ENCODE data around the gene CEP104. TPM values are rescaled to one million over a fixed set of nuclear protein-coding genes. Genes with fewer than 3 reads are reported as not detected.
A peak's percentile ranks its signal among the peaks of the same experiment; 100 is the strongest.

The CEP104 gene
- total and polyA plus RNA-seq, 9 of the 15 experiments (the other 6 are each of a cell fraction or from before 2014, with no cell fraction given): 11.2 to 63.4 (median 42.6) TPM

GRCh38 chr1:3869751-3870301 is 12.8 kb upstream of the CEP104 start (continued):
- TF ChIP-seq, protein P1, sequence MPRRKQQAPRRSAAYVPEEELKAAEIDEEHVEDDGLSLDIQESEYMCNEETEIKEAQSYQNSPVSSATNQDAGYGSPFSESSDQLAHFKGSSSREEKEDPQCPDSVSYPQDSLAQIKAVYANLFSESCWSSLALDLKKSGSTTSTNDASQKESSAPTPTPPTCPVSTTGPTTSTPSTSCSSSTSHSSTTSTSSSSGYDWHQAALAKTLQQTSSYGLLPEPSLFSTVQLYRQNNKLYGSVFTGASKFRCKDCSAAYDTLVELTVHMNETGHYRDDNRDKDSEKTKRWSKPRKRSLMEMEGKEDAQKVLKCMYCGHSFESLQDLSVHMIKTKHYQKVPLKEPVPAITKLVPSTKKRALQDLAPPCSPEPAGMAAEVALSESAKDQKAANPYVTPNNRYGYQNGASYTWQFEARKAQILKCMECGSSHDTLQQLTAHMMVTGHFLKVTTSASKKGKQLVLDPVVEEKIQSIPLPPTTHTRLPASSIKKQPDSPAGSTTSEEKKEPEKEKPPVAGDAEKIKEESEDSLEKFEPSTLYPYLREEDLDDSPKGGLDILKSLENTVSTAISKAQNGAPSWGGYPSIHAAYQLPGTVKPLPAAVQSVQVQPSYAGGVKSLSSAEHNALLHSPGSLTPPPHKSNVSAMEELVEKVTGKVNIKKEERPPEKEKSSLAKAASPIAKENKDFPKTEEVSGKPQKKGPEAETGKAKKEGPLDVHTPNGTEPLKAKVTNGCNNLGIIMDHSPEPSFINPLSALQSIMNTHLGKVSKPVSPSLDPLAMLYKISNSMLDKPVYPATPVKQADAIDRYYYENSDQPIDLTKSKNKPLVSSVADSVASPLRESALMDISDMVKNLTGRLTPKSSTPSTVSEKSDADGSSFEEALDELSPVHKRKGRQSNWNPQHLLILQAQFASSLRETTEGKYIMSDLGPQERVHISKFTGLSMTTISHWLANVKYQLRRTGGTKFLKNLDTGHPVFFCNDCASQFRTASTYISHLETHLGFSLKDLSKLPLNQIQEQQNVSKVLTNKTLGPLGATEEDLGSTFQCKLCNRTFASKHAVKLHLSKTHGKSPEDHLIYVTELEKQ (CRISPR knock-in tag; IDR thresholded peaks at IDR 0.05): no peak
- TF ChIP-seq TCF7 (IDR thresholded peaks at IDR 0.05; ENCODE audit: borderline replicate concordance) (no peak), PREB (CRISPR knock-in tag; IDR thresholded peaks at IDR 0.05) (no peak), EWSR1 (IDR thresholded peaks at IDR 0.05; ENCODE audit: borderline replicate concordance, low read depth, partially characterized antibody) (no peak), NRF1 (conservative IDR thresholded peaks at IDR 0.05 in 1 of 2, IDR thresholded peaks at IDR 0.05 in 1 of 2) (peak; percentile 35 to 48; a peak in 3 of 4 replicates), ATF7 (IDR thresholded peaks at IDR 0.05) (peak; percentile 27; the same call in 1 of the 2 replicates), POLR2H (tag; IDR thresholded peaks at IDR 0.05; ENCODE audit: low read depth) (no peak), BRD4 (IDR thresholded peaks at IDR 0.05) (no peak), SIN3A (IDR thresholded peaks at IDR 0.05; ENCODE audit: borderline replicate concordance in 2 of 2, control insufficient read depth in 1 of 2, low read depth in 2 of 2, low read length in 2 of 2) (peak; percentile 41 to 60; a peak in 2 of 4 replicates), CBFB (CRISPR knock-in tag; IDR thresholded peaks at IDR 0.05) (no peak), PRMT5 (CRISPR knock-in tag; IDR thresholded peaks at IDR 0.05) (no peak), PTRF (tag; IDR thresholded peaks at IDR 0.05) (no peak), NEUROD1 (IDR thresholded peaks at IDR 0.05; ENCODE audit: borderline replicate concordance, low read depth, low read length, partially characterized antibody) (peak; percentile 60), COPS2 (conservative IDR thresholded peaks at IDR 0.05) (no peak), ZNF263 (CRISPR knock-in tag; IDR thresholded peaks at IDR 0.05; ENCODE audit: borderline replicate concordance) (no peak), HMGN3 (IDR thresholded peaks at IDR 0.05; ENCODE audit: borderline replicate concordance, extremely low read depth, insufficient read length, low read depth, low read length) (no peak), NR2C2 (CRISPR knock-in tag; IDR thresholded peaks at IDR 0.05) (no peak), NR2C2 (tag; IDR thresholded peaks at IDR 0.05) (no peak)
- TF ChIP-seq, protein P2, sequence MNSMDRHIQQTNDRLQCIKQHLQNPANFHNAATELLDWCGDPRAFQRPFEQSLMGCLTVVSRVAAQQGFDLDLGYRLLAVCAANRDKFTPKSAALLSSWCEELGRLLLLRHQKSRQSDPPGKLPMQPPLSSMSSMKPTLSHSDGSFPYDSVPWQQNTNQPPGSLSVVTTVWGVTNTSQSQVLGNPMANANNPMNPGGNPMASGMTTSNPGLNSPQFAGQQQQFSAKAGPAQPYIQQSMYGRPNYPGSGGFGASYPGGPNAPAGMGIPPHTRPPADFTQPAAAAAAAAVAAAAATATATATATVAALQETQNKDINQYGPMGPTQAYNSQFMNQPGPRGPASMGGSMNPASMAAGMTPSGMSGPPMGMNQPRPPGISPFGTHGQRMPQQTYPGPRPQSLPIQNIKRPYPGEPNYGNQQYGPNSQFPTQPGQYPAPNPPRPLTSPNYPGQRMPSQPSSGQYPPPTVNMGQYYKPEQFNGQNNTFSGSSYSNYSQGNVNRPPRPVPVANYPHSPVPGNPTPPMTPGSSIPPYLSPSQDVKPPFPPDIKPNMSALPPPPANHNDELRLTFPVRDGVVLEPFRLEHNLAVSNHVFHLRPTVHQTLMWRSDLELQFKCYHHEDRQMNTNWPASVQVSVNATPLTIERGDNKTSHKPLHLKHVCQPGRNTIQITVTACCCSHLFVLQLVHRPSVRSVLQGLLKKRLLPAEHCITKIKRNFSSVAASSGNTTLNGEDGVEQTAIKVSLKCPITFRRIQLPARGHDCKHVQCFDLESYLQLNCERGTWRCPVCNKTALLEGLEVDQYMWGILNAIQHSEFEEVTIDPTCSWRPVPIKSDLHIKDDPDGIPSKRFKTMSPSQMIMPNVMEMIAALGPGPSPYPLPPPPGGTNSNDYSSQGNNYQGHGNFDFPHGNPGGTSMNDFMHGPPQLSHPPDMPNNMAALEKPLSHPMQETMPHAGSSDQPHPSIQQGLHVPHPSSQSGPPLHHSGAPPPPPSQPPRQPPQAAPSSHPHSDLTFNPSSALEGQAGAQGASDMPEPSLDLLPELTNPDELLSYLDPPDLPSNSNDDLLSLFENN (IDR thresholded peaks at IDR 0.05; ENCODE audit: low read depth in 2 of 2, low read length in 2 of 2): no peak
